Neural crest cell (in vitro differentiated cells): ENCODE results near the gene NT5M. TPM values are rescaled to one million over a fixed set of nuclear protein-coding genes. Genes with fewer than 3 reads are reported as not detected.
"Not testable (repeated sequence)": the region's sequence is repeated elsewhere in the genome, so short reads cannot be mapped to it uniquely, and the experiment has no call there.

Source experiments
- DNase-seq: peaks from one replicate; pipeline ENCODE4 v3.0.0; 2021; ENCODE audit warnings: low read depth, mixed read lengths, low spot score
- H3K27ac Mint-ChIP-seq: one replicate; pipeline ENCODE4 v1.8.0; 2021; ENCODE audit warnings: mild to moderate bottlenecking, mixed read lengths; ENCODE audit not compliant: unreplicated experiment
- H3K27me3 Mint-ChIP-seq: 2 replicates; pipeline ENCODE4 v1.8.0; 2021; ENCODE audit warnings: low read depth, mild to moderate bottlenecking, mixed read lengths
- H3K36me3 Mint-ChIP-seq: 2 replicates; pipeline ENCODE4 v1.8.0; 2021; ENCODE audit warnings: low read depth, mild to moderate bottlenecking, mixed read lengths
- H3K4me1 Mint-ChIP-seq: 2 replicates; pipeline ENCODE4 v1.8.0; 2021; ENCODE audit warnings: mixed read lengths
- H3K4me3 Mint-ChIP-seq: one replicate; pipeline ENCODE4 v1.8.0; 2021; ENCODE audit warnings: mild to moderate bottlenecking, mixed read lengths
- H3K9me3 Mint-ChIP-seq: 2 replicates; pipeline ENCODE4 v1.8.0; 2021; ENCODE audit warnings: mixed read lengths
- CTCF ChIP-seq: fragments of 200-600 bp; sonication (generic); conservative IDR thresholded peaks from 2 replicates; pipeline ENCODE4 v1.5.0; 2021; ENCODE audit warnings: antibody characterized with exemption, mild to moderate bottlenecking
- total RNA-seq: library from RNA; stranded (reverse); gene quantifications from 2 replicates; pipeline ENCODE4 v1.2.1, GENCODE V29; 2021

NT5M gene
- total RNA-seq, 1 donor from 2014 or later, result 10.3 TPM

- DNase-seq, result no peak
- Mint-ChIP-seq H3K4me1 (no peaks in the 10 kb centered on the region), H3K27ac (no peak overlapping the region), H3K4me3 (no peak overlapping the region), H3K9me3 (no peaks in the 10 kb centered on the region), H3K36me3 (peaks cover 20% of the 10 kb centered on the region), H3K27me3 (no peaks in the 10 kb centered on the region)
- TF ChIP-seq CTCF, result no peak
Observed at GRCh38 chr17:17258998-17259397, 44.2 kb upstream of the NT5M start.

DNA sequence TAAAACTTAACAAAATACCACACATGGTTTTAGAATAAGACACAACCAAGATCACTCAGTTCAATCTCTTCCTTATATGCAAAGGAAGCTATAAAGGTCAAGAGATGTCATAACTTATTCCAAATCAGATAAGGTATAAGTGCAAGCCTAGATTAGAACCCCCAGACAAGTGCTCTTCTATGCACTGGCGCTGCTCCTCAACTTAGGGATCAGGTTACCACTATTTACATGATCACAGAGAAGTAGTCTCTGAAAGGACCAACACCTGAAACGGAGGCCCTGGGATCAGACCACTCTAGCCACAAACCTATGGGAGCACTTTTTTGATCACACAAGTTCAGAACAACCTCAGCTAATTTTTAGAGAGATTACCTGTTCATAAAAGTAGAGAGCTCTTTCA lies 38.7 kb upstream of the NT5M start:
- Mint-ChIP-seq H3K4me1 (no peaks in the 10 kb centered on the region), H3K9me3 (no peaks in the 10 kb centered on the region), H3K36me3 (peaks cover 16% of the 10 kb centered on the region), H3K27ac (no peak overlapping the region), H3K4me3 (no peak overlapping the region), H3K27me3 (no peaks in the 10 kb centered on the region)
- no peak for TF ChIP-seq CTCF
- DNase-seq, result no peak

GRCh38 chr17:17269926-17270773 lies 33.0 kb upstream of the NT5M start:
- no peak overlapping the region for H3K4me3 Mint-ChIP-seq
- H3K36me3 Mint-ChIP-seq, result peaks cover 6% of the 10 kb centered on the region
- H3K4me1 Mint-ChIP-seq, result no peaks in the 10 kb centered on the region
- TF ChIP-seq CTCF, result peak; percentile 54
- H3K9me3 Mint-ChIP-seq, result no peaks in the 10 kb centered on the region
- no peak overlapping the region for H3K27ac Mint-ChIP-seq
- peak; percentile 8 for DNase-seq
- H3K27me3 Mint-ChIP-seq, result no peaks in the 10 kb centered on the region

GRCh38 chr17:17275971-17276370 lies 27.2 kb upstream of the NT5M start:
- Mint-ChIP-seq H3K4me1 (peaks cover 13% of the 10 kb centered on the region), H3K9me3 (no peaks in the 10 kb centered on the region), H3K27me3 (no peaks in the 10 kb centered on the region), H3K4me3 (no peak overlapping the region), H3K36me3 (peaks cover 3% of the 10 kb centered on the region), H3K27ac (no peak overlapping the region)
- no peak for TF ChIP-seq CTCF
- no peak for DNase-seq

DNA sequence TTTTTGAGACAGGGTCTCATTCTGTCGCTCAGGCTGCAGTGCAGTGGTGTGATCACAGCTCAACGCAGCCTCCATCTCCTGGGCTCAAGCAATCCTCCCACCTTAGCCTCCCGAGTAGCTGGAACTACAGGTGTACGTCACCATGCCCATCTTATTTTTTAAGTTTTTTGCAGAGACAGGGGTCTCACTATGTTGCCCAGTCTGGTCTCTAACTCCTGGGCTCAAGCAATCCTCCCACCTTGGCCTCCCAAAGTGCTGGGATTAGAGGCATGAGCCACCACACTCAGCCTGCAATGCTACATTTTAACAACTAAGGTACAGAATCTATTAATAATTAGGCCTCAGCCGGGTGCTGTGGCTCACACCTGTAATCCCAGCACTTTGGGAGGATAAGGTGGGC lies 25.7 kb upstream of the NT5M start:
- H3K9me3 Mint-ChIP-seq, H3K27me3 Mint-ChIP-seq, DNase-seq, H3K36me3 Mint-ChIP-seq, H3K4me3 Mint-ChIP-seq, H3K27ac Mint-ChIP-seq: not testable (repeated sequence)
- peaks cover 23% of the 10 kb centered on the region for H3K4me1 Mint-ChIP-seq

GRCh38 chr17:17279316-17279715 lies 23.9 kb upstream of the NT5M start:
- Mint-ChIP-seq H3K9me3 (no peaks in the 10 kb centered on the region), H3K27me3 (no peaks in the 10 kb centered on the region)
- TF ChIP-seq CTCF, result no peak

More at GRCh38 chr17:17279316-17279715, 23.9 kb upstream of the NT5M start:
- H3K36me3 Mint-ChIP-seq, result no peaks in the 10 kb centered on the region
- no peak for DNase-seq
- H3K4me3 Mint-ChIP-seq, result peak overlapping the region; percentile 90
- H3K4me1 Mint-ChIP-seq, result peaks cover 23% of the 10 kb centered on the region
- H3K27ac Mint-ChIP-seq, result peak overlapping the region; percentile 68
